Dedifferentiated amniotic fluid mesenchymal stem cell (primary cell): ENCODE results near the gene DARS2.
"Not testable (repeated sequence)": the region's sequence is repeated elsewhere in the genome, so short reads cannot be mapped to it uniquely, and the experiment has no call there.

Source experiments
- DNase-seq: peaks from one replicate; pipeline ENCODE4 v3.0.0-alpha.2; 2016; ENCODE audit errors: extremely low spot score

DARS2 gene

GRCh38 chr1:173862146-173862768 lies 37.8 kb downstream of the DARS2 start:
- not testable (repeated sequence) for DNase-seq

- no peak for DNase-seq
Measured at GRCh38 chr1:173862769-173863223, 38.3 kb downstream of the DARS2 start.

DNA sequence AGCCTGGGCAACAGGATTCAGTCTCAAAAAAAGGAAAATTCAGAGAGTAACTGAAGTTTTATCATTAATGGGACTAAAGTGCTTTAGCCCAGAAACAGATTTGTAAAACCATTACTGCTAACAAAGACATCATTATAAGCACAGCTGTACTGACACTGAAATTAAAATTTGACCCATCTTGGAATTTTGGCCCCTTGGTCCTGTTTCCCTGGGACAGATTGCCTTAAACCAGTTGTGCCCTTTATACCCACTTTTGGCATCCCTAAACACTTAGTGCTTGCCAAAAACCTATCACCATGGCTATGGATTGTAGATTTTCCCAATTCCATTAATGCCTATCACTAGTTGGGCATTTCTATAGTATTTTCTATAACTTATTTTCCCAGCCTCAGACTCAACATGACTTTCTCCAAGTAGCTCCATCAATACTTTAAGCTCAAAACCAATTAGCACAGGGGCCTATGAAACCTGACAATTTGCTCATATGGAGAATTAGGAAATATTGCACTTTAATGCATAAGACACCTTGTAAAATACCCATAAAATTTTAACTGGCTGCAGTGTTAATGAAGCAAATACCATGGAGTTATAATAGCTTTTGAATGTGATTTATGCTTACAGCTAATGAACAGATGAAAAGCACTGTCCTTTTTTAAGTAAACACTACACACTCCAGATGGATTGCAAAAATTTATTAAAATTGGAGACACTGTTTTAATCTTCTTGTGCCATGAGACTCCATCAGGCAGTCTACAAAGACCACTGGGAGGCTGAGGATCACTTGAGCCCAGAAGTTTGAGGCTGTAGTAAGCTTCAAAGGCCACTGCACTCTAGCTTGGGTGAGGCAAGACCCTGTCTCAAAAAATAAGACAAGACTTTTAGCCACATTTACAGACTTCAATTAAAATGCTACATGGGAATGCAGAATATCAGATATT lies 39.0 kb downstream of the DARS2 start:
- DNase-seq, result no peak

- no peak for DNase-seq
Measured at GRCh38 chr1:173864179-173864867, 39.9 kb downstream of the DARS2 start.

- no peak for DNase-seq
Measured at GRCh38 chr1:173865468-173866164, 41.1 kb downstream of the DARS2 start.

GRCh38 chr1:173866413-173867115 lies 42.1 kb downstream of the DARS2 start:
- no peak for DNase-seq

DNA sequence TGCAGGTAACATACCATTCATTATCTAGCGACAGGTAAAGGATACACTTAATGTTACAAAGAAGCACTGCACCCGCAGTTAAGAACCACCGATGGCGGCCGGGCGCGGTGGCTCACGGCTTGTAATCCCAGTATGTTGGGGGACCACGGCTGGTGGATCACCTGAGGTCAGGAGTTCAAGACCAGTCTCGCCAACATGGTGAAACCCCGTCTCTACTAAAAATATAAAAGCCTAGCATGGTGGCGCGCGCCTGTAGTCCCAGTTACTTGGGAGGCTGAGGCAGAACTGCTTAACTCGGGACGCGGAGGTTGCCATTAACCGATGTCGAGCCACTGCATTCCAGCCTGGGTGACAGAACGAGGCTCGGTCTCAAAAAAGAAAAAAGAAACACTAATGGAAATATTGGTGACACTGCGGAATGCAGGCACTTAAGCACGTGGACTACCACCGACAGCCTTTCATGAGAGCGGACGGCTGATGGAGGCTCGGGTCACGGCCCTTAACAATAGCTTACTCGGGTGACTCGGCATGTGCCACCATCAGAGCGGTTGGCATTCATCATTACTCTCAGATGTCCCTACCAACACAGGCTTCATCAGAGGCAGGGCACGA lies 42.8 kb downstream of the DARS2 start:
- DNase-seq, result no peak

DNA sequence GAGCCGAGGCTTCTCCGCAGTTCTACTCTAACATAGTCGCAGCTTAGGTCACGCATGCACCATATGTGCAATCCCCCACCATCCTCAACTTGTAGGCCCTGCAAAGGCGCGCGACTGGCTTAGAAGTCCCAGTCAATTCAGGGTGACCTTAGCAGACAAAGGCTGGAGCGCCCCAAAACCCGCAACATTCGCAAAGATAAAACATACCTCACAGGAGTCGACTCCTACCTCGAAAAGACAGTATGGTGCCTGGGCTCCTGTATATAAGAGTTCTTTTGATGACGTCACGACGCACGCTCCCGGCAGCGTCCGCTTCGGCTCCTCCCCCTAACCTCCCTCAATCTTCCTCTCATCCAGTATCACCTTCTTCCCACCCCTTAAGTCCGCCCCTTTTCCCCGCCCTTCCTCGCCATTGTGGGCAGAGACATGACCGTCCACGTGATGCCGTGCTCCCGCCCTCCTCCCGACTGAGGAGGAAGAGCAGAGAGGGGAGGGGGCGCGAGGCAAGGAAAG lies 43.3 kb downstream of the DARS2 start, which contains the start of gene GAS5:
Gene GAS5, minus strand, starts transcription at position 237 of the 513 bp plus-strand sequence.
- DNase-seq, result peak; percentile 100

GRCh38 chr1:173868266-173869020 lies 44.0 kb downstream of the DARS2 start, which contains the start of gene ZBTB37:
TSS of gene ZBTB37 (plus strand) at chr1:173868380. CDS start at chr1:173870226, 1,846 bp downstream.
- DNase-seq, result no peak

GRCh38 chr1:173869021-173869359 lies 44.5 kb downstream of the DARS2 start:
- no peak for DNase-seq

DNA sequence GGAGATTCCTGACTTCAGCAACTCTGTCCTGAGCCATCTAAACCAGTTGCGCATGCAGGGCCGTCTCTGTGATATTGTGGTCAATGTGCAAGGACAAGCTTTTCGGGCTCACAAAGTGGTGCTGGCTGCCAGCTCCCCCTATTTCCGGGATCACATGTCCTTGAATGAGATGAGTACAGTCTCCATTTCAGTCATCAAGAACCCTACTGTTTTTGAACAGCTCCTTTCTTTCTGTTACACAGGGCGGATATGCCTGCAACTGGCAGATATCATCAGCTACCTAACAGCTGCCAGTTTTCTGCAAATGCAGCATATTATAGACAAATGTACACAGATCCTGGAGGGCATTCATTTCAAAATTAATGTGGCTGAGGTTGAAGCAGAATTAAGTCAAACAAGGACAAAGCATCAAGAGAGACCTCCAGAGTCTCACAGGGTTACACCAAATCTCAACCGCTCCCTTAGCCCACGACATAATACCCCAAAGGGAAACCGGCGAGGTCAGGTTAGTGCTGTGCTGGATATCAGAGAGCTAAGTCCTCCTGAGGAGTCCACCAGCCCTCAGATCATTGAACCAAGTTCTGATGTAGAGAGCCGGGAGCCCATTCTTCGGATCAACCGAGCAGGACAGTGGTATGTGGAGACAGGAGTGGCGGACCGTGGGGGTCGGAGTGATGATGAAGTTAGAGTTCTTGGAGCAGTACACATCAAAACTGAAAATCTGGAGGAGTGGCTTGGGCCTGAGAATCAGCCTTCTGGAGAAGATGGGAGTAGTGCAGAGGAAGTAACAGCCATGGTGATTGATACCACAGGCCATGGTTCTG lies 46.0 kb downstream of the DARS2 start:
- no peak for DNase-seq

- DNase-seq, result no peak
Measured at GRCh38 chr1:173871091-173871490, 46.6 kb downstream of the DARS2 start.

- DNase-seq, result no peak
Measured at GRCh38 chr1:173871500-173871899, 47.0 kb downstream of the DARS2 start.

DNA sequence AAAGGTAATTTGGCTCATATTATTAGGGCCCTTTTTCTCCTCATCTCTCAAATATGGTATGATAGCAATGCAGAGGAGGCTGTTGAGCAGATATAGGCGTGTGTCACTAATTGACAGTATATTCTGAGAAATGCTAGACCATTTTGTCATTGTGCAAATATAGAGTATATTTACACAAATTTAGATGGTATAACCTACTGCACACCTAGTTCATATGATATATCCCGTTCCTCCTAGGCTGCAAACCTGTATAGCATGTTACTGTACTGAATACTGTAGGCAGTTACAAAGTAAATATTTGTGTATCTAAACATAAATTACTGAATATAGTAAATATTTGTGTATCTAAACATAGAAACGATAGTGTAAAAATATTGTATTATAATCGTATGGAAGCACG lies 52.3 kb downstream of the DARS2 start:
- DNase-seq, result no peak

GRCh38 chr1:173878251-173878650 lies 53.8 kb downstream of the DARS2 start:
- DNase-seq, result no peak

DNA sequence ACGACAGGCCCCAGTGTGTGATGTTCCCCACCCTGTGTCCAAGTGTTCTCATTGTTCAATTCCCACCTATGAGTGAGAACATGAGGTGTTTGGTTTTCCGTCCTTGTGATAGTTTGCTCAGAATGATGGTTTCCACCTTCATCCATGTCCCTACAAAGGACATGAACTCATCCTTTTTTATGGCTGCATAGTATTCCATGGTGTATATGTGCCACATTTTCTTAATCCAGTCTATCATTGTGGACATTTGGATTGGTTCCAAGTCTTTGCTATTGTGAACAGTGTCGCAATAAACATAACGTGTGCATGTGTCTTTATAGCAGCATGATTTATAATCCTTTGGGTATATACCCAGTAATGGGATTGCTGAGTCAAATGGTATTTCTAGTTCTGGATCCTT lies 56.6 kb downstream of the DARS2 start:
- not testable (repeated sequence) for DNase-seq

DNA sequence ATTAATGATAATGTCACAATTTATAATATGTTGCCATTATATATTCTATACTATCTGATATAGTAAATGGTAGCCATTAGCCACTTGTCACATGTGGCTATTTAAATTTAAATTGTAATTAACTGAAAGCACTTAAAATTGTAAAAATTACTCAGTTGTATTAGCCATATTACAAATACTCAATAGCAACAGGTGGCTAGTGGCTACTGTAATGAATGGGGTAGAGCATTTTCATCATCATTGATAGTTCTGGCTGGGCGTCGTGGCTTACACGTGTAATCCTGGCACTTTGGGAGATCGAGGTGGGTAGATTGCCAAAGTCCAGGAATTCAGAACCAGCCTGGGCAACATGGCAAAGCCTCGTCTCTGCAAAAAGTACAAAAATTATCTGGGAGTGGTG lies 60.2 kb downstream of the DARS2 start:
- no peak for DNase-seq

- no peak for DNase-seq
Measured at GRCh38 chr1:173886746-173887611, 62.5 kb downstream of the DARS2 start.
